ENCODE measurements around the gene TNFRSF25.
"Not testable (repeated sequence)": the region's sequence is repeated elsewhere in the genome, so short reads cannot be mapped to it uniquely, and the experiment has no call there.

The TNFRSF25 gene

GRCh38 chr1:6454856-6455751, 10.9 kb downstream of the TNFRSF25 start:
- Histone ChIP-seq H3K9me3 (no peaks in the 10 kb centered on the region), H3K27me3 (peaks cover 0 to 90% of the 10 kb centered on the region in 2 donors), H3K4me3 (no peak overlapping the region), H3K4me1 (peaks cover 0 to 18% (median 10%) of the 10 kb centered on the region in 4 donors), H3K36me3 (no peaks in the 10 kb centered on the region), H3K27ac (no peak overlapping the region)
- no peak for DNase-seq
- intact Hi-C loops (cut with DNase I; ENCODE audit: low total_unique reads): no loop called here
- no peak for TF ChIP-seq CTCF (IDR thresholded peaks at IDR 0.05)

- Histone ChIP-seq H3K4me1 (peaks cover 0 to 19% (median 11%) of the 10 kb centered on the region in 4 donors), H3K27me3 (peaks cover 0 to 90% of the 10 kb centered on the region in 2 donors)
- H3K9me3 ChIP-seq; H3K36me3 ChIP-seq; intact Hi-C loops (cut with DNase I; ENCODE audit: low total_unique reads); DNase-seq; H3K27ac ChIP-seq; H3K4me3 ChIP-seq: not testable (repeated sequence)
Measured at GRCh38 chr1:6453895-6454855, 11.8 kb downstream of the TNFRSF25 start.

DNA sequence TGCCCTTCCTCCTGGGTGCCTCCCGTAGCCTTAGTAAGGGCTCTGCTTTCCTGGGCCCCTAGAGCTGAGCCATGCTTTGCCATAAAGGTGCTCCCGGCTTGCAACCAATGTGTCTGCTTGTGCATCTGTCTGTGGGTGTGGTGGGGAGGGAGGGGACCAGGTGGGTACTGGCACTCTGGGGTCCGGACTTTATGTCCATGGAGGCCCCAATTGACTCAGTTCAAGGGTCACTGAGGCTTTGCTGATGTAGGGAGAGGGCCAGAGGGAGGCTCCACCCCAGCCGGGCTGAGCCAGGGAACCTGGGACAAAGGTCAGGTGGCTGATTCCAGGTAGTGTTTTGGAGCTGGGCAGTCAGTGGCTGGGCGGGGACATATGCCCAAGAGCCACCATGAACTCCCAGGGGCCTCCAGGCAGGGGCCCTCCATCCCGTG, 15.0 kb downstream of the TNFRSF25 start:
- Histone ChIP-seq H3K4me3 (no peak overlapping the region), H3K4me1 (peaks cover 0 to 41% (median 29%) of the 10 kb centered on the region in 4 donors), H3K9me3 (no peaks in the 10 kb centered on the region), H3K36me3 (no peaks in the 10 kb centered on the region), H3K27me3 (peaks cover 0 to 97% of the 10 kb centered on the region in 2 donors), H3K27ac (no peak overlapping the region)
- no peak for DNase-seq
- intact Hi-C loops (cut with DNase I; ENCODE audit: low total_unique reads): no loop called here
- no peak for TF ChIP-seq CTCF (IDR thresholded peaks at IDR 0.05)

DNA sequence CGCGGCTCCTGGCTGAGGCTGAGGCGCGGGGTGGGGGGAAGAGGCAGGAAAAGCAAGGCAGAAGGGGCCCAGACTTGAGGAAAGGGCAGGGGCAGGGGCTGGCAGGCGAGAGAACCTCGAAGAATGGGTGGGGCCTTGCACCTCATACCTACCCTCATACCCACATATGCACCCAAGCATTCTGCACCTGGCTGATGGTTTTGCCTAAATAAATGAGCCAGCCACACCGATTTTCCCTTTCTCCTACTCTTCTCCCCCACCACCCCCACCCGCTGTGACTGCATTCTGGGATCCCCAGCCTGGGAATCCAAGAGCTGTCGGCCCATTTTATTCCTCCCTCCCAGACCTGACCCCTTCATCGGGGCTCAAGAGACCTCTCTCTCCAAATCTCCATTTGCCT, 15.5 kb downstream of the TNFRSF25 start:
- H3K9me3 ChIP-seq; intact Hi-C loops (cut with DNase I; ENCODE audit: low total_unique reads); H3K4me3 ChIP-seq; H3K27ac ChIP-seq; H3K36me3 ChIP-seq; DNase-seq: not testable (repeated sequence)
- Histone ChIP-seq H3K27me3 (peaks cover 0 to 92% of the 10 kb centered on the region in 2 donors), H3K4me1 (peaks cover 0 to 39% (median 29%) of the 10 kb centered on the region in 4 donors)

- Histone ChIP-seq H3K9me3 (no peaks in the 10 kb centered on the region), H3K36me3 (no peaks in the 10 kb centered on the region), H3K4me1 (peaks cover 0 to 34% (median 29%) of the 10 kb centered on the region in 4 donors), H3K27ac (no peak overlapping the region), H3K27me3 (peaks cover 0 to 87% of the 10 kb centered on the region in 2 donors), H3K4me3 (no peak overlapping the region)
- intact Hi-C loops (cut with DNase I; ENCODE audit: low total_unique reads): no loop called here
- DNase-seq: no peak
- TF ChIP-seq CTCF (IDR thresholded peaks at IDR 0.05): no peak
Measured at GRCh38 chr1:6450005-6450450, 15.9 kb downstream of the TNFRSF25 start.

DNA sequence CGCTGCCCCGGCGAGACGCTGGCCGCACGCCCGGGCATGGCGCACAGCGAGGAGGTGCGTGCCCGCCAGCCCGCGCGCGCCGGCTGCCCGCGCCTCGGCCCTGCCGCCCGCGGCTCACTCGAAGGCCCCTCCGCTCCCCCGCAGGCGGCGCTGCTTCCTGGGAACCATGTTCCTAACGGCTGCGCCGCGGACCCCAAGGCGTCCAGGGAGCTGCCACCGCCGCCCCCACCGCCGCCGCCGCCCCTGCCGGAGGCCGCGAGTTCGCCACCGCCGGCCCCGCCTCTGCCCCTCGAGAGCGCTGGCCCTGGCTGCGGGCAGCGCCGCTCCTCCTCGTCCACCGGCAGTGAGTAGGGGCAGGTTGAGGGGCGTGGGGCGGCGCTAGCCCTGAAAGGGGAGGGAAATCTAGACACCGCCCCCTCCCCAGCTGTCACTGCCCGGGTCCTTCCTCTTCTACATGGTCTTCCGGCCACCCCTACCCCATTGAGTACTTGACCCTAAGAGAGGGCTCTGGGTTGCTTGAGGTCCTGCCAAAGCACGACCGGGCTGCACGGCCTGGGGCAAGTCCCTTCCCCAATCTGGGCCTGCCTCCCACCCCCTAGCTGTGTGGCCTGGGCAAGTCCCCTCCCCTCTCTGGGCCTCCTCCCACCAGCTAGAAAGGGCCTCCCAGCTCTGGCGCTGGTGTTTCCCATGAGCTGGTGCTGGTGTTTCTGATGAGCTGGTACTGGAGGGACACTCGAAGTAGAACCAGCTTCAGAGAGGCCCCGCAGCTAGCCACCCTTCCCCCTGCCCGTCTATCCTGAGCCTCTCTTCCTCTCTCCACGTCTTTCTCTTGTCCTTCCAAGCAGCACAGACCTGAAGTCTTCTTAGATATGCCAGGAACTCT, 17.0 kb downstream of the TNFRSF25 start:
- H3K4me1 ChIP-seq: peaks cover 0 to 25% (median 20%) of the 10 kb centered on the region in 4 donors
- peaks cover 0 to 84% of the 10 kb centered on the region in 2 donors for H3K27me3 ChIP-seq
- H3K27ac ChIP-seq: no peak overlapping the region
- no peak for DNase-seq
- no peaks in the 10 kb centered on the region for H3K36me3 ChIP-seq
- intact Hi-C loops (cut with DNase I; ENCODE audit: low total_unique reads): no loop called here
- H3K9me3 ChIP-seq: no peaks in the 10 kb centered on the region
- TF ChIP-seq CTCF (IDR thresholded peaks at IDR 0.05): no peak
- H3K4me3 ChIP-seq: peak overlapping the region; percentile 10 to 29

All from tibial artery (tissue), 4 donors.